Activated CD4-positive, alpha-beta T cell treated with anti-CD3 and anti-CD28 coated beads, Interleukin-2, amount 50 U/mL, for 24 hours (primary cell): ENCODE results near the gene IFI27L1.

ENCODE experiments used
- DNase-seq, 2 donors: peaks; one replicate each; pipeline ENCODE4 v3.0.0-alpha.2; 2020; ENCODE audit warnings: low read depth in 1 of 2, low spot score in 1 of 2

IFI27L1 gene

GRCh38 chr14:94129758-94130414 is 48.8 kb downstream of the IFI27L1 start:
- peak in 1 of 2 donors; percentile 21 for DNase-seq

- DNase-seq, result peak; percentile 26 to 65
These were observed 51.3 kb downstream of the IFI27L1 start for GRCh38 chr14:94132285-94132887.

GRCh38 chr14:94135476-94135875 is 54.4 kb downstream of the IFI27L1 start:
- no peak for DNase-seq

DNA sequence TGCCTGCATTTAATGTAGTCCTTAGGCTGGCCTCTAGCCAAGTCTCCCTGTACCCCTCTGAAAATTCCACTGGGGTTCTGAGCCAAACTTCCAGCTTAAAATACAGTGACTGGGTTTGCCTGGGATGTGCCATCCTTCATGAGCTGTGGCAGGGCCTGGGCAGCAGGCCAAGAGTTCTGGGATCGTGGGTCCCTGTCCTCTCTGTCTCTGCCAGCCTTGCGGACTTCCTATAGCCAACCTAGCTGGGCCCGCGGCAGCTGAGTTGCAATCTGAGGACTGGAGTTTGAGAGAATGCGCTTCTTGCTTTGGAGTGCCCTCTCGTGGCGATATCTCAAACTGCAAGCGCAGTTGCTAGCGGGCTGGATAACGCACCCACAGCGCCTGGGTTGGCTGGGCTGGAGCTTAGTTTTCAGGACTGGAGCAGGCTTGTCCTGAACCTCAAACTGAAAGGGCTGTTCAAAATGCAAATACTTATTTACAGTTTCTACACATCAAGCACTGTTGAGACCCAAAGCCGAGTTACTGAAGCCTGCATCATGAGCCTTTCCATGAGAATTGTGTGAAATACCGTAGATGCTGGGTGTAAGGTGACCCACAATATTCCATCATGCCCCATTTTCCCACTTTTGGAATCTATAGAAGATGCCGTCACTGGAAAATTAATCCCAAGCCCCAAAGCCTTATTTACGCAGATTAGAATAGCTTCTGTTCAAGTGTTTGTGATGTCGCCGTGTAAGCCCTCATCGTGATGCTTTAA is 55.6 kb downstream of the IFI27L1 start:
- peak; percentile 81 for DNase-seq

DNA sequence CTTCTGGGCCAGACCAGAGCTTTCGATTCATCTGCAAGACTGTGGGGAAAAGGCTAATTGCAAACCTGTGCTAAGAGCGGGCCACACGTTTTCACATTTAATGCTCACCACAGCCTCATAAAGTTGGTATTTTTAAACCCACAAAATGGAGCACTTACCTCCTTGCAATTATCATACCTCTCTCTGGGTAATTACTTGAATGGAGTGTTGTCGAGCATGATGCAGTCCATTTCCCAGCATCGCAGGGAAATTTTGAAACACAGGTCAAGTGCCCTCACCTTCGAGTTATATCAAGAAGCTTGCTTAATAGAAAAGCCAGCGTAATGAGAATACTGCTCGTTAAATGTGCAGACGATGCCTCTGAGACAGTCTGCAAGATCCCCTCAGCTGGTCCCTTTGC is 57.1 kb downstream of the IFI27L1 start:
- DNase-seq, result no peak

- no peak for DNase-seq
These were observed 57.9 kb downstream of the IFI27L1 start for GRCh38 chr14:94139006-94139405.

DNA sequence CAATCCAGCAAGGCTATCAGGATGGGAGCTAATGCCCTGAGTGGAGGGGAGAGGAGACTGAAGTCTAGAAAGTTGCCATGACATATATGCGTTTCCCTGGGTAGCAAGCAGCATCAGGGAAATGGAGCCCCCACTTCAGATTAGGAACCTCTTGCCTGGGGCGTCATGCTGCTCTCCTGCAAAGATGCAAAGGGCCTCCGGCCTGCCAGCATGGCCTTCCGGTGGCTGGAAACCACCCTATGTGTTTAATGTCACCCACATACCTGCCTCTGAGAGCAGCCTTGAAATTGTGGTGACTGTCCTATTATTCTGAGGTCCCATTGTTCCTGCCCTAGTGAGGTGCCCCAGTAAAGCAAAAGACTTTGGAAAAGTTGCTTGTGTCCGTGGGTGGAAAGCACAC is 58.3 kb downstream of the IFI27L1 start:
- DNase-seq, result no peak

DNA sequence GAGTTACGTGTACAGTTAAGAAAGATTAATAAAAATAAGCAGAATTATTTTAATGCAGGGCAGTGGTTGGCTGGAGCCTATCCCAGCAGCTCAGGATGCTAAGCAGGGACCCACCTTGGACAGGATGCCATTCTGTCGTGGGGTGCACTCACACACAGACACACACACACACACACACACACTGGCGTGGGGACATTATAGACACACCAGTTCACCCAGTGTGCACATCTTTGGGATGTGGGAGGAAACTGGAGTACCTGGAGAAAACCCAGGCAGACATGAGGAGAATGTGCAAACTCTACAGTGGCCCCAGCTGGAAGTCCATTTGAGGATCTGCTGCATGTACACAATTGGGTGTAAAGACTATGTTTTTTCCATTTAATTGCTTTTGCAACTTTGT is 61.1 kb downstream of the IFI27L1 start:
- no peak for DNase-seq

- DNase-seq, result no peak
These were observed 61.7 kb downstream of the IFI27L1 start for GRCh38 chr14:94142836-94143235.

DNA sequence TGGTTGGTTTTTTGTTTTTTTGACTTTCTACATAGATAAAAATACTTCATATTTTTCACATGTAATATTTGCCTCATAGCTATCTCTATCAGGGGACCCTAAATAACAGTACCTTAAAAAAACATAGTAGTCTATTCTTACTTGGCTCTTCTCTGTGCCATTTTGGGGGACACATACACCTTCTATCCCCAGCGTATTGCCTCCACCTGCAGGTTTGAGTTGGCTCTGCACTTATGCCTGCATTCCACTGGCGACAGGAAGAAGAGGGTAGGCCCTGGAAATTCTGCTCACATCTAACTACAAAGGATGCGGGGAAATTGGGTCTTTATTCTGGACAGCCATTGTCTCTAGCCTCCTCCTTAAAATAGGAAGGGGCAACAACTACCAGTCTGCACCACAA is 62.1 kb downstream of the IFI27L1 start:
- no peak for DNase-seq

GRCh38 chr14:94143711-94144110 is 62.6 kb downstream of the IFI27L1 start:
- no peak for DNase-seq

DNA sequence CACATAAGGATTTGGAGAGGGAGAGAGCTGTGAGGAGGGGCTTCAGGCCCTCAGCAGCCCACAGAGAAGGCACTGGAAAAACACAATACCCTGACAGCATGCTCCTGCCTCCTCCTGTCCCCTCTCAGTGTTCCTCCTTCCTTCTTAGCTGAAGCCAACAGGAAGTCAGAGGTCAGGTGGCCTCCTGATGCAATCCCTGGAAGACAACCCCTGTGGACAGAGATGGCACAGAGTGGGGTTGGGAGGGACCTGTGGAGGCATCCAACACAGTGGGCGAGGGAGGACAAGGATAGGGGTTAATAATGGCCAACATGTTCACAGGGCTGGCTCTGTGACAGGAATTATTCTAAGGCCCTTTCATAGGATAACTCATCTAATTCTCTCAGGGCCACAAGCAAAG is 63.7 kb downstream of the IFI27L1 start:
- DNase-seq, result no peak

GRCh38 chr14:94145902-94146527 is 64.9 kb downstream of the IFI27L1 start:
- no peak for DNase-seq
